Fibroblast of the aortic adventitia (primary cell): ENCODE results near the gene RAC2. TPM values are rescaled to one million over a fixed set of nuclear protein-coding genes. Genes with fewer than 3 reads are reported as not detected.

Experiments used
- DNase-seq: peaks from one replicate; pipeline ENCODE4 v3.0.0-alpha.2; 2010; ENCODE audit warnings: low read depth
- H3K4me3 ChIP-seq: 2 replicates; pipeline ENCODE4 v1.5.1; 2011; ENCODE audit warnings: low read depth, mild to moderate bottlenecking, control low read depth, low read length, moderate library complexity
- total RNA-seq: library from RNA; depleted of rRNA; stranded (reverse); fragments of >200 nt; gene quantifications from 2 replicates; pipeline ENCODE4 v1.2.3, GENCODE V29; 2012; ENCODE audit warnings: low replicate concordance
- TF ChIP-seq, protein P1 (sequence below): IDR thresholded peaks from 2 replicates; pipeline ENCODE4 v1.5.1; 2011; ENCODE audit warnings: mild to moderate bottlenecking, low read length, control low read depth, inconsistent platforms; ENCODE audit not compliant: insufficient read depth

The RAC2 gene
- total RNA-seq, 1 donor = 14.4 TPM

DNA sequence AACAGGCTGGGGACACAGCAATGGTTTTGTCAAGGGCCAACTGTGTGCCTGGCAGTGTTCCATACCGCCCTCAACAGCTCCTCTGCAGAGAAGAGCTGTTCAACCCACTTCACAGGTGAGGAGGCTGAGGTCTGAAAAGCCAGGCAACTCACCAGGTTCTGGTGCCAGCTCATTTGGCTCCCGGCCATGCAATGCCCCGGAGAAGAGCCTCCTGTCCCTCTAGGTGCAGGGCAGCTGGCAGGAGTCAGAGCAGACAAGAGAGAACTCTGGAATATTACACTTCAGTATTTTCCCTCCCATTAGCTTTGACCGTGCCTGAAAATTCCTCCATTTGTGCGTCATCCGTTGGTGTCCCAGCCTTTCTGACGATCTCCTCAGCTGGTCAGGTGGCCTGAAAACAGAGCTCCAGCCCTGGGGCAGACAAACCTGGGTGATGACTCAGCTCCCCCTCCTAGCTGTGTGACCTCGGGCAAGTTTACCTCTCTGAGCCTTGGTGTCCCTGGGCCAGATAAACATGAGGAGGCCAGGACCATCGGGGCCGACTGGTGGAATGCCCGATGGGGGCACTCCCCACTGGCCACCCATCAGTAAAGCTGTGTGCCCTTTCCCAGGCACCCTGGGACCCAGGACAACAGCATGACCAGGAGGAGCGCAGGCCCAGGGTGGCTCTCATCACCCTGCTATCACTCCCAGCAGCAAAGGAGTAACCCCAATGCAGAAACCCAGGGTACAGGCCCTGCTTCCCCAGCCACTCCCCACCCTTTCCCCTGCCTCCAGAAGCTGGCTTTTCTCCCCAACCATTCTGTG, 46.4 kb downstream of the RAC2 start:
- TF ChIP-seq, protein P1, sequence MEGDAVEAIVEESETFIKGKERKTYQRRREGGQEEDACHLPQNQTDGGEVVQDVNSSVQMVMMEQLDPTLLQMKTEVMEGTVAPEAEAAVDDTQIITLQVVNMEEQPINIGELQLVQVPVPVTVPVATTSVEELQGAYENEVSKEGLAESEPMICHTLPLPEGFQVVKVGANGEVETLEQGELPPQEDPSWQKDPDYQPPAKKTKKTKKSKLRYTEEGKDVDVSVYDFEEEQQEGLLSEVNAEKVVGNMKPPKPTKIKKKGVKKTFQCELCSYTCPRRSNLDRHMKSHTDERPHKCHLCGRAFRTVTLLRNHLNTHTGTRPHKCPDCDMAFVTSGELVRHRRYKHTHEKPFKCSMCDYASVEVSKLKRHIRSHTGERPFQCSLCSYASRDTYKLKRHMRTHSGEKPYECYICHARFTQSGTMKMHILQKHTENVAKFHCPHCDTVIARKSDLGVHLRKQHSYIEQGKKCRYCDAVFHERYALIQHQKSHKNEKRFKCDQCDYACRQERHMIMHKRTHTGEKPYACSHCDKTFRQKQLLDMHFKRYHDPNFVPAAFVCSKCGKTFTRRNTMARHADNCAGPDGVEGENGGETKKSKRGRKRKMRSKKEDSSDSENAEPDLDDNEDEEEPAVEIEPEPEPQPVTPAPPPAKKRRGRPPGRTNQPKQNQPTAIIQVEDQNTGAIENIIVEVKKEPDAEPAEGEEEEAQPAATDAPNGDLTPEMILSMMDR = no peak
- H3K4me3 ChIP-seq = no peak overlapping the region
- peak; percentile 84 for DNase-seq

DNA sequence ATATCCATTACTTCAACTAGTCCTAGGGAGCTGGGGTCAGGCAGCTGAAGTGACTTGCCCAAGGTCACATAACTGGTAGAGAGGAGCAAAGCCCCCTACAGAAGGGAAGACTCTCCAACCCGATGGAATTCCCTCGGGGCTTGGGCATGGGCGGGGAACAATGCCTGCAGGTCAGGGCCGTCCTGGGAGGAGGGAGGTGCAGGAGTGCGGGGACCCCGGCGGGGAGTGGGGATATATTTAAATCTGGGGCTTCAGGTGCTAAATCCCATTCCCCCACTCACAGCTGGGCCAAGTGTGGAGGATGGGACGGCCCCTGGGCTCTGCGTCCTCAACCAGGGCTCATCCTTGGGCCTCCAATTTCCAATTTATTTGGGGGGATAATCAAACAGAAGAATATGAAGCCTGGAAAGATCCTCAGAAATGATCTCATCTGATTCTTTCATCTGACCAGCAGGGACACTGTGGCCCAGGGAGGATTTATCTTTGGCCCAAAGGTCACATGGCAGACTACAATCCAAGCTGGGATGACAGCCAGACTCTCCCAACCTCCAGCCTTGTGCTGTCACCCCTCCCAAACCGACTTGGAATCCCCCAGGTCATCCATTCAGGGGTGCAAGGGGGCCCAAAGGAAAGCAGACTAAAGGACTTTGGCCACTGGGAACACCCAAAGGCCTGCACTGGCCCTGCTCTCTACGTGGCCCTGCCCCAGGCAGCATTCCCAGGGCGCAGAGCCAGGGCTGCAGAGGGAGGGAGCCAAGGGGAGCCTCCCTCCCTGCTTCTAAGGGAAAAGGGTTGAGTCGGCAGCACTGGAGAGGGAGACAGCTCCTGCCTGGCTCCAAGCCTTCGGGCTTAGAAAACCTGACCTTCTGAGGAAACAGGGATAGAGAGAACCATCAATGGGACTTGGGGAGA, 47.3 kb downstream of the RAC2 start:
- peak; percentile 93 for DNase-seq
- H3K4me3 ChIP-seq = no peak overlapping the region
- TF ChIP-seq, protein P1 = peak; percentile 17

DNA sequence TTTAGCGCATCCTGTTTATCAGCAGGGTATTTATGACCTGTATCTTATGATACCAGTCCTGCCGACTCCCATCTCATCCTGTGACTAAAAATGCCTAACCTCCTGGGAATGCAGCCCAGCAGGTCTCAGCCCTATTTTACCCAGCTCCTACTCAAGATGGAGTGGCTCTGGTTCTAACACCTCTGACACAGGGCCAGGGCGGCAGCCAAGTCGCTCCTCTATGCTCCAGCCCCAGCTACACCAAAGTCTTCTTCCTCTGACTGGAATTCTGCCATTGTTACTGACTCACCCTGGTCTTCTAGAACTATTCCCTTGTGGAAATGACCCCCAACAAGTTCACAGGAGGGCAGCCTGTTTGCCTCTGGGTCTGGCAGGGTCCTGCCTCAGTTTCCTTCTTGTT, 48.1 kb downstream of the RAC2 start:
- H3K4me3 ChIP-seq = no peak overlapping the region
- TF ChIP-seq, protein P1 = no peak
- peak; percentile 38 for DNase-seq

DNA sequence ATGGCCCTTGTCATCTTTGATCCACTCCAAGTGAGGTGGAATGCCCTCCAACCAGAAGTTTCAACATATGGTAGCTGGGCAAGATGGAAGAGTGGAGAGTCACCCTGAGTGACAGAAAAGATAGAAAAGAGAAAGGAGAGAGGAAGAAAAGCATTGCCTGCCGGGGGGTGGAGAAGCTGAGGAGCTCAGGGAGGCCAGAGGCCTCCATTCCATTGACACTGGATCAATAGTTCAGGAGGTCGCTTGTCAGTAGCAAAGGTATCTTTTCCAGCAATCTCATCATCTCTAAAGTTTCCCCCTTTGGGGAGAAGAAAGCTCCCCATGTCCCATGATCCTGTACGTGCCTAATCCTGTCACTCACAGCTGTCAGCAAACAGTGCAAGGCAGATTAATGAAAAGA, 49.3 kb downstream of the RAC2 start:
- no peak for DNase-seq
- TF ChIP-seq, protein P1 = no peak
- H3K4me3 ChIP-seq = no peak overlapping the region

DNA sequence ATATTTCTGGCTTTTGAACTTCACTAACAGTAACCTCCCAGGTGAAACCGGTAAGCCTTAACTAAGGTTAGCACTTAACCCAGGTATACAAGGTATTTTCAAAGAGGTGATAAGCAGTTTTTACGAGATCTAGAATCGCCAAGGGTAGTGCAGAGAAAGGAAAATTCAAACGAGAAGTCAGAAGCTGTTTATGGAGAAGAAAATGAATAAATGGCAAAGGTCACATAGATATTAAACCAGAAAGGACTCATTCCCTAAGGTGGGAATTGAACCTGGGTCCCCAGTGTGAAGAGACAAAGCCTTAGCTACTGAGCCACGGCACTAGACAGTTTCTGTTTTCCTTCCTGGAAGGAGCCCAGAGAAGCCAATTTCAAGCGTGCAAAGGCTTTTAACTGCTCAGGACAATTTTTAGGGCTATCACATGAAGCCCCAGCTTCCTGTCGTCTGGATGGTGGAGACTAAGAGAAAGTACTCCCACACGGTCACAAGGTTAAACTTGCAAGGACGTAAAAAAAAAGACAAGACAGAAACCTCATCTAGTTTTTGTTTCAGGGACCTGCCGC, 50.4 kb downstream of the RAC2 start:
- no peak for DNase-seq
- no peak overlapping the region for H3K4me3 ChIP-seq
- TF ChIP-seq, protein P1 = no peak

DNA sequence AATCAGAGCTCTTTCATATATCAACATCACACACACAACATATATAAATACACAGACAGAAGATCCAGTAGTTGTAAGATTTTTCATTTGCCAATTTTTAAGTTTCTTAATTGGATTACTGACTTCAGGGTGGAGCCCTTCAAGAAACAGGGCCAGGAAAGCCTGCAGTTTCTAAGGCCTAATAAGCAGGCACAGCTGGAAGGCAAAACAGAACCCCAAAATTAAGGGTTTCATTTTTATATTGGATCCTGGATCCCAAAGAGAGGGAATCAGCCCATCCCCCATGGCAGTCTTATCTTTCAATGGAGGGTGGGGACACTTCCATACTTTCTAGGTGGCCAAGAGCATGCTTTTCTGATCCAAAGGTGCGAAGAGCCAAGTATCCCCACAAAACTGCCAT, 51.3 kb downstream of the RAC2 start:
- TF ChIP-seq, protein P1 = no peak
- no peak overlapping the region for H3K4me3 ChIP-seq
- DNase-seq = no peak
